ENCODE data around the gene COX7A2. TPM values are rescaled to one million over a fixed set of nuclear protein-coding genes. Genes with fewer than 3 reads are reported as not detected.

Gene COX7A2
- total and polyA plus RNA-seq, 10 of the 15 experiments (the other 5 are each of a cell fraction or from before 2014, with no cell fraction given) = 199 to 1,834 (median 576) TPM

DNA sequence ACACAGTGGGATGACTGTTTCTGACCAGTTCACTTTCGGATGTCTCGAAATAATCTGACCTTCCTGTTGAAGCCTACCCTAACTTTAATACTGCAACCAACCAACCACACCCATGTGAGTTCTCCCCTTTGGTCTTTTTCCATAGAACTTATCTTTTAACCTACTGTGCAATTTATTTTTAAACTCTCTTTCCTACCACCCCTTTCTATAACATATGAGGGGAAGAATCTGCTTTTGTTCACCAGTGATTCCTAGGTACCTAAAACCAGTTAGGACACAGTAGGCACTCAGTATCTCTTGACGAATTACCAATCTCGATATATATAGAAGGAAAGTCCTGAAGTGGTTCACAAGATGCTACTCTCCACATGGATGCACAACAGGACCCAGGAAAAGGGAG lies 7.0 kb downstream of the COX7A2 start:
- Histone ChIP-seq H3K27me3 (replicated peaks in 1 of 2; ENCODE audit: control insufficient read depth in 2 of 2, insufficient read depth in 2 of 2, low read length in 1 of 2) (no peaks in the 10 kb centered on the region), H3K9ac (ENCODE audit: control insufficient read depth, insufficient read depth, low read length) (no peak overlapping the region), H3K4me1 (ENCODE audit: control insufficient read depth, insufficient read depth, low read length) (no peaks in the 10 kb centered on the region), H3K9me3 (replicated peaks; ENCODE audit: control insufficient read depth, insufficient read depth, low read length) (no peaks in the 10 kb centered on the region), H3K4me3 (no peak overlapping the region), H3K4me2 (ENCODE audit: control insufficient read depth, insufficient read depth) (no peak overlapping the region), H3K27ac (ENCODE audit: control insufficient read depth, insufficient read depth) (no peak overlapping the region), H3K79me2 (ENCODE audit: control insufficient read depth, insufficient read depth, low read length) (peaks cover 7% of the 10 kb centered on the region), H3K36me3 (ENCODE audit: control insufficient read depth in 2 of 2, insufficient read depth in 2 of 2, low read length in 1 of 2) (peaks cover 3 to 19% of the 10 kb centered on the region in 2 experiments), H4K20me1 (ENCODE audit: control insufficient read depth, insufficient read depth) (peaks cover 3% of the 10 kb centered on the region; the same call in 1 of the 2 replicates), H2AFZ (ENCODE audit: control insufficient read depth, low read depth, low read length) (no peak overlapping the region)
- SMC1A ChIA-PET (ENCODE audit: uncharacterized antibody, unreplicated experiment) = interaction anchor here (0.6 to 1.2 kb wide), 2 partner anchors 9 to 1372 kb away, joined by 4 to 5 read pairs; no protein-coding TSS in a partner anchor
- intact Hi-C loops (cut with micrococcal nuclease; ENCODE audit: unreplicated experiment) (no loop called here), in situ Hi-C loops (cut with MboI) (loop anchor here (25.0 kb wide), 1 partner anchor 1799 kb away; no protein-coding TSS in a partner anchor)
- 98% methylated on average over 4 of the region's 4 CpGs for WGBS (ENCODE audit: insufficient coverage, insufficient replicate concordance, low lambda C conversion rate, missing lambda C conversion rate)
- BruUV-seq (replicated peaks) = no TSS peak
- DNase-seq (ENCODE audit: low read depth, low spot score) (no peak), FAIRE-seq (no peak), ATAC-seq (no peak)
- no peak for TF ChIP-seq NR2C2 (IDR thresholded peaks at IDR 0.05; ENCODE audit: borderline replicate concordance, control insufficient read depth, insufficient read length, low read depth)
- no peak for TF ChIP-seq JUNB (IDR thresholded peaks at IDR 0.05)
- 0 out of 2 replicates have a peak, but pooled peaks have one; percentile 29 for TF ChIP-seq POLR2AphosphoS2 (IDR thresholded peaks at IDR 0.05; ENCODE audit: low read depth, low read length)
- TF ChIP-seq PML (IDR thresholded peaks at IDR 0.05; ENCODE audit: low read length) = peak; percentile 36; the same call in 1 of the 2 replicates
- CTCF ChIA-PET = interaction anchor here (1.5 to 1.9 kb wide), 2 partner anchors 10 to 31 kb away, joined by 3 to 5 read pairs; no protein-coding TSS in a partner anchor
- POLR2A ChIA-PET = interaction anchor here (0.6 kb wide), 2 partner anchors 22 to 269 kb away, joined by 4 to 6 read pairs; no protein-coding TSS in a partner anchor
- RAD21 ChIA-PET (ENCODE audit: unreplicated experiment) = no interaction called here

DNA sequence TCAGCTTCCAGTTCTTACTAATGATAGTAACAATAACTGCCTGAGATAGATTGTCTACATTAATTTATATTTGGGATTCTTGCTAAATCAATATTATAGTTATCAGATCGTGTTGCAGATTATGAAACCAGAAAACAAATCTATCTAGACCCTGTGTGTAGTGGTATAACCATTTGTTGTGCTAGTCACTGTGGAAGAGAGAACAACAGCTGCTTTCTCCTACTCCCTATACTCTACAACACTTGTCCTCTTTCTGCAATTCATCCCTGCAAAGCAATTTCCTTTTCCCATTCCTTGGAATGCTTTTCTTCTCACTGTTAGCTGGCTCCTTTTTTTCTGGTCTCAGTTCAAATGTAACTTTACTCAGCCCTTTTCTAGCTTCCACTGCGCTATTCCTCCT lies 8.3 kb downstream of the COX7A2 start:
- no peak for DNase-seq (ENCODE audit: low read depth, low spot score)
- Histone ChIP-seq H3K4me1 (ENCODE audit: control insufficient read depth, insufficient read depth, low read length) (no peaks in the 10 kb centered on the region), H3K4me3 (no peak overlapping the region), H3K4me2 (ENCODE audit: control insufficient read depth, insufficient read depth) (no peak overlapping the region), H3K9me3 (replicated peaks; ENCODE audit: control insufficient read depth, insufficient read depth, low read length) (no peaks in the 10 kb centered on the region), H3K79me2 (ENCODE audit: control insufficient read depth, insufficient read depth, low read length) (no peaks in the 10 kb centered on the region), H3K27me3 (replicated peaks in 1 of 2; ENCODE audit: control insufficient read depth in 2 of 2, insufficient read depth in 2 of 2, low read length in 1 of 2) (no peaks in the 10 kb centered on the region), H2AFZ (ENCODE audit: control insufficient read depth, low read depth, low read length) (no peak overlapping the region), H3K27ac (ENCODE audit: control insufficient read depth, insufficient read depth) (no peak overlapping the region), H4K20me1 (ENCODE audit: control insufficient read depth, insufficient read depth) (peaks cover 3% of the 10 kb centered on the region; the same call in 1 of the 2 replicates), H3K9ac (ENCODE audit: control insufficient read depth, insufficient read depth, low read length) (no peak overlapping the region), H3K36me3 (ENCODE audit: control insufficient read depth in 2 of 2, insufficient read depth in 2 of 2, low read length in 1 of 2) (peaks cover 3 to 17% of the 10 kb centered on the region in 2 experiments)
- in situ Hi-C loops (cut with MboI) = loop anchor here (25.0 kb wide), 1 partner anchor 1798 kb away; no protein-coding TSS in a partner anchor
- no TSS peak for BruUV-seq (replicated peaks)
- ChIA-PET RAD21 (ENCODE audit: unreplicated experiment) (no interaction called here), CTCF (interaction anchor here (1.4 to 2.1 kb wide), 2 partner anchors 8 to 26 kb away, joined by 5 to 7 read pairs; no protein-coding TSS in a partner anchor), POLR2A (interaction anchor here (1.0 kb wide), 1 partner anchor 8 kb away, joined by 3 read pairs; the partner anchor contains the start of gene COX7A2), SMC1A (ENCODE audit: uncharacterized antibody, unreplicated experiment) (interaction anchor here (1.4 kb wide), 1 partner anchor 25 kb away, joined by 6 read pairs; no protein-coding TSS in a partner anchor)
- intact Hi-C loops (cut with micrococcal nuclease; ENCODE audit: unreplicated experiment) = no loop called here
- WGBS (ENCODE audit: insufficient coverage, insufficient replicate concordance, low lambda C conversion rate, missing lambda C conversion rate) = 45% methylated on average over 2 of the region's 2 CpGs
- TF ChIP-seq NFYA (IDR thresholded peaks at IDR 0.05; ENCODE audit: borderline replicate concordance, low read depth, low read length) = no peak
- TF ChIP-seq, protein P1, sequence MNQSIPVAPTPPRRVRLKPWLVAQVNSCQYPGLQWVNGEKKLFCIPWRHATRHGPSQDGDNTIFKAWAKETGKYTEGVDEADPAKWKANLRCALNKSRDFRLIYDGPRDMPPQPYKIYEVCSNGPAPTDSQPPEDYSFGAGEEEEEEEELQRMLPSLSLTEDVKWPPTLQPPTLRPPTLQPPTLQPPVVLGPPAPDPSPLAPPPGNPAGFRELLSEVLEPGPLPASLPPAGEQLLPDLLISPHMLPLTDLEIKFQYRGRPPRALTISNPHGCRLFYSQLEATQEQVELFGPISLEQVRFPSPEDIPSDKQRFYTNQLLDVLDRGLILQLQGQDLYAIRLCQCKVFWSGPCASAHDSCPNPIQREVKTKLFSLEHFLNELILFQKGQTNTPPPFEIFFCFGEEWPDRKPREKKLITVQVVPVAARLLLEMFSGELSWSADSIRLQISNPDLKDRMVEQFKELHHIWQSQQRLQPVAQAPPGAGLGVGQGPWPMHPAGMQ (IDR thresholded peaks at IDR 0.05; ENCODE audit: borderline replicate concordance) = no peak
- TF ChIP-seq, protein P2, sequence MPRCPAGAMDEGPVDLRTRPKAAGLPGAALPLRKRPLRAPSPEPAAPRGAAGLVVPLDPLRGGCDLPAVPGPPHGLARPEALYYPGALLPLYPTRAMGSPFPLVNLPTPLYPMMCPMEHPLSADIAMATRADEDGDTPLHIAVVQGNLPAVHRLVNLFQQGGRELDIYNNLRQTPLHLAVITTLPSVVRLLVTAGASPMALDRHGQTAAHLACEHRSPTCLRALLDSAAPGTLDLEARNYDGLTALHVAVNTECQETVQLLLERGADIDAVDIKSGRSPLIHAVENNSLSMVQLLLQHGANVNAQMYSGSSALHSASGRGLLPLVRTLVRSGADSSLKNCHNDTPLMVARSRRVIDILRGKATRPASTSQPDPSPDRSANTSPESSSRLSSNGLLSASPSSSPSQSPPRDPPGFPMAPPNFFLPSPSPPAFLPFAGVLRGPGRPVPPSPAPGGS (IDR thresholded peaks at IDR 0.05; ENCODE audit: borderline replicate concordance, insufficient read depth, low read depth, low read length, poor library complexity, severe bottlenecking) = no peak
- no peak for TF ChIP-seq DPF2 (IDR thresholded peaks at IDR 0.05)
- TF ChIP-seq, protein P3, sequence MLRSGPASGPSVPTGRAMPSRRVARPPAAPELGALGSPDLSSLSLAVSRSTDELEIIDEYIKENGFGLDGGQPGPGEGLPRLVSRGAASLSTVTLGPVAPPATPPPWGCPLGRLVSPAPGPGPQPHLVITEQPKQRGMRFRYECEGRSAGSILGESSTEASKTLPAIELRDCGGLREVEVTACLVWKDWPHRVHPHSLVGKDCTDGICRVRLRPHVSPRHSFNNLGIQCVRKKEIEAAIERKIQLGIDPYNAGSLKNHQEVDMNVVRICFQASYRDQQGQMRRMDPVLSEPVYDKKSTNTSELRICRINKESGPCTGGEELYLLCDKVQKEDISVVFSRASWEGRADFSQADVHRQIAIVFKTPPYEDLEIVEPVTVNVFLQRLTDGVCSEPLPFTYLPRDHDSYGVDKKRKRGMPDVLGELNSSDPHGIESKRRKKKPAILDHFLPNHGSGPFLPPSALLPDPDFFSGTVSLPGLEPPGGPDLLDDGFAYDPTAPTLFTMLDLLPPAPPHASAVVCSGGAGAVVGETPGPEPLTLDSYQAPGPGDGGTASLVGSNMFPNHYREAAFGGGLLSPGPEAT (IDR thresholded peaks at IDR 0.05; ENCODE audit: low read depth) = no peak
- TF ChIP-seq WRNIP1 (IDR thresholded peaks at IDR 0.05; ENCODE audit: borderline replicate concordance, low read depth, low read length) = no peak
- TF ChIP-seq PML (IDR thresholded peaks at IDR 0.05; ENCODE audit: low read length) = no peak
- no peak for TF ChIP-seq MEF2A (IDR thresholded peaks at IDR 0.05; ENCODE audit: insufficient read depth, low read depth, low read length)
- no peak for TF ChIP-seq JUND (IDR thresholded peaks at IDR 0.05; ENCODE audit: low read depth, low read length)
- no peak for FAIRE-seq
- ATAC-seq = no peak

Measured in GM12878 (cell line).